GM12878 (cell line): ENCODE data around the gene FAM47A.

Experiments
- CBX5 ChIP-seq: sonication (generic); IDR thresholded peaks from 2 replicates; pipeline ENCODE4 v1.6.1; 2016; ENCODE audit warnings: low read depth, moderate library complexity, mild to moderate bottlenecking, inconsistent platforms
- CTCF ChIP-seq, 3 experiments: IDR thresholded peaks in 2 of 3; conservative IDR thresholded peaks in 1 of 3; 2 replicates each; pipeline ENCODE4 v1.5.1; 2011; ENCODE audit warnings: low read depth in 3 of 3, low read length in 3 of 3, mild to moderate bottlenecking in 3 of 3, control low read depth in 2 of 3, moderate library complexity in 2 of 3, inconsistent platforms in 1 of 3, mixed read lengths in 1 of 3; ENCODE audit not compliant: control insufficient read depth in 2 of 3, insufficient read depth in 1 of 3; ENCODE audit errors: extremely low read depth in 1 of 3
- IKZF2 ChIP-seq, 2 experiments: fragments of 450-650 bp; IDR thresholded peaks; 2 replicates each; pipeline ENCODE4 v1.6.1; 2017; ENCODE audit warnings: mild to moderate bottlenecking in 2 of 2, moderate library complexity in 2 of 2
- SP1 ChIP-seq: IDR thresholded peaks from one replicate; pipeline ENCODE4 v1.6.1; 2011; ENCODE audit warnings: low read depth, low read length
- YY1 ChIP-seq: IDR thresholded peaks from 2 replicates; pipeline ENCODE4 v1.6.1; 2011; ENCODE audit warnings: low read depth, mild to moderate bottlenecking, low read length

- TF ChIP-seq CTCF (IDR thresholded peaks at IDR 0.05 in 2 of 3, conservative IDR thresholded peaks at IDR 0.05 in 1 of 3; ENCODE audit: control insufficient read depth in 2 of 3, extremely low read depth in 1 of 3, insufficient read depth in 1 of 3, low read depth in 3 of 3, low read length in 3 of 3) (no peak), IKZF2 (IDR thresholded peaks at IDR 0.05) (no peak), YY1 (no peak), CBX5 (no peak), SP1 (no peak)
Observed at GRCh38 chrX:34130501-34130900, 1.6 kb downstream of the FAM47A start.
